Osteocyte (in vitro differentiated cells): ENCODE measurements around the gene DOLK. TPM values are rescaled to one million over a fixed set of nuclear protein-coding genes. Genes with fewer than 3 reads are reported as not detected.

Experiments
- DNase-seq: peaks from one replicate; pipeline ENCODE4 v3.0.0; 2021; ENCODE audit warnings: mixed read lengths; ENCODE audit not compliant: unreplicated experiment; ENCODE audit errors: extremely low spot score
- H3K27ac Mint-ChIP-seq: one replicate; pipeline ENCODE4 v1.8.0; 2021; ENCODE audit warnings: mild to moderate bottlenecking, mixed read lengths; ENCODE audit not compliant: unreplicated experiment
- H3K27me3 Mint-ChIP-seq: one replicate; pipeline ENCODE4 v1.8.0; 2021; ENCODE audit warnings: mixed read lengths; ENCODE audit not compliant: unreplicated experiment
- H3K36me3 Mint-ChIP-seq: one replicate; pipeline ENCODE4 v1.8.0; 2021; ENCODE audit warnings: mixed read lengths; ENCODE audit not compliant: unreplicated experiment
- H3K4me1 Mint-ChIP-seq: one replicate; pipeline ENCODE4 v1.8.0; 2021; ENCODE audit warnings: mixed read lengths; ENCODE audit not compliant: unreplicated experiment
- H3K4me3 Mint-ChIP-seq: one replicate; pipeline ENCODE4 v1.8.0; 2021; ENCODE audit warnings: mild to moderate bottlenecking, moderate library complexity, mixed read lengths; ENCODE audit not compliant: unreplicated experiment
- H3K9me3 Mint-ChIP-seq: one replicate; pipeline ENCODE4 v1.8.0; 2021; ENCODE audit warnings: mixed read lengths; ENCODE audit not compliant: unreplicated experiment
- total RNA-seq: library from RNA; stranded (reverse); gene quantifications from 2 replicates; pipeline ENCODE4 v1.2.1, GENCODE V29; 2021
- TF ChIP-seq, protein P1 (sequence below): fragments of 200-600 bp; sonication (generic); IDR thresholded peaks from 2 replicates; pipeline ENCODE4 v1.5.0; 2021; ENCODE audit warnings: antibody characterized with exemption, mild to moderate bottlenecking, moderate library complexity

The DOLK gene
- total RNA-seq, 1 donor from 2014 or later: 27.4 TPM

DNA sequence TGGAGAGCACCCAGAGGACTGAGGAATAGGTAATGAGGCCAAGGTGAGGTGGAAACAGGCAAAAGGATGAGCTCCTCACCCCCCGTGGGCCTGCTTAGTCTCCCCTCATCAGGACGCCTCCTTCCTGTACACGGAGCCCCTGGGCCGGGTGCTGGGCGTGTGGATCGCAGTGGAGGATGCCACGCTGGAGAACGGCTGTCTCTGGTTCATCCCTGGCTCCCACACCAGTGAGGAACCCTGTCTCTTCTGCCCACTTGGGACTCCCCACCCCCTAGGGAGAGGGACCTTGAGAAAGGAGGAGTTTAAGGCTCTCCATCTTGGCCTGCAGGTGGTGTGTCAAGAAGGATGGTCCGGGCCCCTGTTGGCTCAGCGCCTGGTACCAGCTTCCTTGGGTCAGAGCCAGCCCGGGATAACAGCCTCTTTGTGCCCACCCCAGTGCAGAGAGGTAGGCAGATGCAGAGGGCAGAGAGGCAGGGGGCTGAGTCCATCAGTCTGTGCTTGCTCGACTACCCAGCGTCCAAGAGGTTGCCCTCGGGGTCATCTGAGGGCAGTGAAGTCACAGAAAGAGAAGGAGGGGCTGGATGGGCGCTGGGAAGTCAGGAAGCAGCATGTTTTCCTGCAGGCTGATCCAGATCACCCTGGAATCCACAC, 7.0 kb downstream of the DOLK start:
- no peak for DNase-seq
- H3K27ac Mint-ChIP-seq: no peak overlapping the region
- H3K36me3 Mint-ChIP-seq: no peaks in the 10 kb centered on the region
- no peaks in the 10 kb centered on the region for H3K9me3 Mint-ChIP-seq
- TF ChIP-seq, protein P1, sequence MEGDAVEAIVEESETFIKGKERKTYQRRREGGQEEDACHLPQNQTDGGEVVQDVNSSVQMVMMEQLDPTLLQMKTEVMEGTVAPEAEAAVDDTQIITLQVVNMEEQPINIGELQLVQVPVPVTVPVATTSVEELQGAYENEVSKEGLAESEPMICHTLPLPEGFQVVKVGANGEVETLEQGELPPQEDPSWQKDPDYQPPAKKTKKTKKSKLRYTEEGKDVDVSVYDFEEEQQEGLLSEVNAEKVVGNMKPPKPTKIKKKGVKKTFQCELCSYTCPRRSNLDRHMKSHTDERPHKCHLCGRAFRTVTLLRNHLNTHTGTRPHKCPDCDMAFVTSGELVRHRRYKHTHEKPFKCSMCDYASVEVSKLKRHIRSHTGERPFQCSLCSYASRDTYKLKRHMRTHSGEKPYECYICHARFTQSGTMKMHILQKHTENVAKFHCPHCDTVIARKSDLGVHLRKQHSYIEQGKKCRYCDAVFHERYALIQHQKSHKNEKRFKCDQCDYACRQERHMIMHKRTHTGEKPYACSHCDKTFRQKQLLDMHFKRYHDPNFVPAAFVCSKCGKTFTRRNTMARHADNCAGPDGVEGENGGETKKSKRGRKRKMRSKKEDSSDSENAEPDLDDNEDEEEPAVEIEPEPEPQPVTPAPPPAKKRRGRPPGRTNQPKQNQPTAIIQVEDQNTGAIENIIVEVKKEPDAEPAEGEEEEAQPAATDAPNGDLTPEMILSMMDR: no peak
- no peaks in the 10 kb centered on the region for H3K4me1 Mint-ChIP-seq
- H3K27me3 Mint-ChIP-seq: no peaks in the 10 kb centered on the region
- no peak overlapping the region for H3K4me3 Mint-ChIP-seq

DNA sequence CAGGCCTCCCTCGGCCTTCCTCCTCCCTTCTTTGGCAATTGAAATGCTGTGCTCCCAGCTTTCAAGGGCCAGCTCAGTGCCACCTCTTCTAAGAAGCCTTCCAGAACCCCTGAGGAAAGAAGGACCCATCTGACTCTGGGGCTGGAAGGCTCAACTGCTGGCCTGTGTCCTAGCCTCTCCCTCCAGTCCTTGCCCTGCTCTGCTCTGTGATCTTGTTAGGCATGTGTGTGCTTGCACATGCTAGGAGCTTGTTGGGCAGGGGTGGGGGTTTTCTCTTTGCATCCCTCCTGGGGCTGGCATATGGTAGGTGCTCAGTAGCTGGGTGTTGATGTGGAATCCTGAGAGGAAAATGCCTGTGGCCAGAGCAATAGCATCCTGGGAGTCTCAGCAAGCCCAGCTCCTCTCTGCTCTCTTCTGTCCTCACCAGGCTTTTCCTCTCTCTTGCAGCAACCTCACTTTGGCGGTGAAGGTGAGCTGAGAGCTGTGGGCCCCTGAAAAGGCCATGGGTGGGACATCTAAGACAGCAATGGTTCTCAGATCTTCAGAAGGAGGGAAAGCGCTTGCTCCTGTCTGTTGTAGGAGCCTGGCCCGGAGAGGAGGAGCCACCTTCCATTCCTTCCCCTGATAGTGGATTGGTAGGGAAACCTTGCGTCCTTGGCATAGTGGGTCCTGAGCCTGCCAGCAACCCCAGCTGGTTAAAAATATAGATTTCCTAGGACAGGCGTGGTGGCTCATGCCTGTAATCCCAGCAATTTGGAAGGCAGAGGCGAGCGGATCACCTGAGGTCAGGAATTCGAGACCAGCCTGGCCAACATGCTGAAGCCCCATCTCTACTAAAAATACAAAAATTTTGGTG, 9.9 kb downstream of the DOLK start:
- no peaks in the 10 kb centered on the region for H3K9me3 Mint-ChIP-seq
- no peak for DNase-seq
- TF ChIP-seq, protein P1: no peak
- no peaks in the 10 kb centered on the region for H3K27me3 Mint-ChIP-seq
- H3K4me1 Mint-ChIP-seq: no peaks in the 10 kb centered on the region
- H3K4me3 Mint-ChIP-seq: no peak overlapping the region
- H3K36me3 Mint-ChIP-seq: no peaks in the 10 kb centered on the region
- no peak overlapping the region for H3K27ac Mint-ChIP-seq

DNA sequence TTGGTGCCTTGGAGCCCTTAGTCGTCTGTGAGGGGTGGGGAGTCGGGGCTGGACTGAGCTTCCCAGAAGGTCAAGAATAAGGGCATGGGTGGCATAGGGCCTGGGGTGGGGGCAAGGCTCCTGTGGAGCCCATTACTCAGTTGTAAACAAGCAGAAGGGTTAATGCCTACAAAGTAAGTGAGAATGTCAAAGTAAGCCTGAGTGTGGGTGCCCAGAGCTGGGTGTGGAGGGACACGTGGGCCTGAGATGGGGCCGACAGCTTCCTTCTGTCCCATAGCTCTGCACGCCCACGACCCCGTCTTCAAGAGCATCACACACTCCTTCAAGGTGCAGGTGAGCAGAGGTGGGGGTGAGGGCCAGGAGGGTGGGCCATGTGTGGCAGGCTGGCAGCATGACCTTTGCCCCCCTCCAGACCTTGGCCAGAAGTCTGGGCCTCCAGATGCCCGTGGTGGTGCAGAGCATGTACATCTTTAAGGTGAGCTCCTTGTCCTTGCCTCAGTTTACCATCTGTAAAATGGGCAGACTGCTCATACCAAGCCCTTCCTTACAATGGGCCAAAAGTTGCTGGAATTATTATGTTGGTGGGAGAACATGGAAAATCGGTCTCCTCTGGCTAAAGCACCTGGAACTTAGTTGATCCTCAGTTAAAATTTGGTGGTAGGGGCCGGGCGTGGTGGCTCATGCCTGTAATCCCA, 11.1 kb downstream of the DOLK start:
- DNase-seq: no peak
- H3K36me3 Mint-ChIP-seq: no peaks in the 10 kb centered on the region
- H3K27me3 Mint-ChIP-seq: no peaks in the 10 kb centered on the region
- no peaks in the 10 kb centered on the region for H3K9me3 Mint-ChIP-seq
- H3K4me3 Mint-ChIP-seq: no peak overlapping the region
- TF ChIP-seq, protein P1: no peak
- H3K27ac Mint-ChIP-seq: no peak overlapping the region
- H3K4me1 Mint-ChIP-seq: no peaks in the 10 kb centered on the region

DNA sequence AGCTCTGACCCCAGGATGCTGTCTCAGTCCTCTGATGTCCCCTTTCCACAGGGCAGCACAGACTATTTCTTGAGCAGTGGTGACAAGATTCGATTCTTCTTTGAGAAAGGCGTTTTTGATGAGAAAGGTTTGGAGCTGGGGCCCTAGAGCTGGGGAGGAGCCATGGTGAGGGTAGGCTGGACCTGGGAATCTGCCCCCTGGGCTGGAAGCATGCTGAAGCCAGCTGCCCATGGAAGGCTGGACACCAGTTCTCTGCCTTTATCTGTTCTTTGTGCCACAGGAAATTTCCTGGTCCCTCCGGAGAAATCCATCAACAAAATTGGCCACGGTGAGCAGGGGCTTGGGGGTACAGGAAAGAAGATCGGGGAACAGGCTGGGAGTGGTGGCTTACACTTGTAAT, 13.7 kb downstream of the DOLK start:
- TF ChIP-seq, protein P1: no peak
- Mint-ChIP-seq H3K36me3 (no peaks in the 10 kb centered on the region), H3K4me1 (no peaks in the 10 kb centered on the region), H3K9me3 (no peaks in the 10 kb centered on the region), H3K27ac (no peak overlapping the region), H3K4me3 (no peak overlapping the region), H3K27me3 (no peaks in the 10 kb centered on the region)
- no peak for DNase-seq

DNA sequence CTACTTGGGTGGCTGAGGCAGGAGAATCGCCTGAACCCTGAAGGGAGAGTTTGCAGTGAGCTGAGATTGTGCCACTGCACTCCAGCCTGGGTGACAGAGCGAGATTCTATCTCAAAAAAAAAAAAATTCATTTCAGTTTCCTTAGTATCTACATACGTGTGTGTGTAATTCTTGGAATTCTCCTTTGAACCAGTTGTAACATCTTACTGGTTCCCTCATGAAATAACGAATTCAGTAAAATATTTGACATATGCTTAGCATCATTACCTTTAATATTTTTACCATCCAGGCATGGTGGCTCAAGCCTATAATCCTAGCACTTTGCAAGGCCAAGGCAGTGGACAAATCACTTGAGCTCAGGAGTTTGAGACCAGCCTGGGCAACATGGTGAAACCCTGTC, 17.8 kb downstream of the DOLK start:
- Mint-ChIP-seq H3K4me3 (no peak overlapping the region), H3K27ac (no peak overlapping the region), H3K4me1 (peaks cover 5% of the 10 kb centered on the region), H3K27me3 (no peaks in the 10 kb centered on the region), H3K9me3 (no peaks in the 10 kb centered on the region), H3K36me3 (no peaks in the 10 kb centered on the region)
- TF ChIP-seq, protein P1: no peak
- no peak for DNase-seq
